HG02610 (cell line): ENCODE measurements around the gene MCF2L.
"Not testable (repeated sequence)": the region's sequence is repeated elsewhere in the genome, so short reads cannot be mapped to it uniquely, and the experiment has no call there.

Experiments used
- ATAC-seq: cut with Tn5 transposase; IDR thresholded peaks from one replicate; pipeline ENCODE4 v1.9.1; 2021; ENCODE audit warnings: mild to moderate bottlenecking, moderate library complexity; ENCODE audit not compliant: unreplicated experiment

Gene MCF2L

GRCh38 chr13:113079781-113080080 is 110.7 kb downstream of the MCF2L start:
- ATAC-seq = not testable (repeated sequence)

GRCh38 chr13:113080361-113080831 is 111.4 kb downstream of the MCF2L start:
- no peak for ATAC-seq

GRCh38 chr13:113080901-113081521 is 112.0 kb downstream of the MCF2L start:
- ATAC-seq = no peak

DNA sequence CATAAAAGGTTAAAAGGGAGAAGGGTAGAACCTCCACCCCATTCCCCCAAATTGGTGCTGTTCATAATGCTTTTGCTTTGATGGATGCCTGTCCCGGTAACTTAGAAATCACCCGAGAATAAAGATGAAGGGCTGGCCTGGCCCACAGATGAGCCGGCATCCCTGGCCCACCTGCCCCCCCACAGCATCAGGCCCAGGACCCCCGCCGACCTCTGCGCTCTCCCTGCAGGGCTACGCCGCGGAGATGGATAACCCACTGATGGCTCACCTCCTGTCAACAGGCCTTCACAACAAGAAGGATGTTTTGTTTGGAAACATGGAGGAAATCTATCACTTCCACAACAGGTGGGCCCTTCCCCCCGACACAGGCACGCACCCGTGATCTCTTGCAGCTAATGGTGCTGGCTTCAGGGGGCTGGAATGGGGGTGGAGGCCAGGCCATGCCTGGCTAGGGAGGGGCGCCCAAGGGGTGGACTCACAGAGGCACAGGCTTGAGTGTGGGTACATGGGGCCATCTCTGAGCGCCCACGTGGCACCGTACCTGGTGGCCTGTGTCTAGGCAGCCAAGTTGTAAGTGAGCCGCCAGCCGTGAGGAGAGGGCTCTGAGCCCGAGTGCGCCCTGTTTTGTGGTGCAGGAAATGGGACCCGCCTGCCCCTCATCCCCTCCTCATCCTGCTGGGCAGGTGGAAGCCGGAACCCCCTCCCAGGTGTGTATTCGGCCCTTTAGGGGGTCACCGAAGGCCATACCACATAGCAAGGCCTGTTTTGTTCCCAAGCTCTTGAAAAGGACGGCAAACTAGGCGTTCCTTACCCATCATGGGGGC is 113.4 kb downstream of the MCF2L start:
- ATAC-seq = no peak

DNA sequence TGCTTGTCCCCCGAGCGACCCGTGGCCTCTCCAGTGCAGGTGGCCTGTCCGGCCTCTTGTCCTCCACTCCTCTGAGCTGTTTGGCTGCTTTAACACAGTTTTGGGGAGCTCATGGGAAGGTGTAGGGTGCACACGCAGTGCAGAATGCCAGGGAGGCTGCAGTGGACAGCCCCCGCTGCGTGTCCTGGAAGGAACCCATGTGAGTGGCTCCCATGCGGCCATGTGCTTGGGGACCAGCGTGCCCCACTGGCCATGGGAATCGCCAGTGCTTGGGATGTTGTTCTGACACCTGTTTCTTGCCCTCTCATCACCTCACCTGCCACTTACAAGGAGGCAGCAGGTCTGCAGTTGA is 114.0 kb downstream of the MCF2L start:
- no peak for ATAC-seq

DNA sequence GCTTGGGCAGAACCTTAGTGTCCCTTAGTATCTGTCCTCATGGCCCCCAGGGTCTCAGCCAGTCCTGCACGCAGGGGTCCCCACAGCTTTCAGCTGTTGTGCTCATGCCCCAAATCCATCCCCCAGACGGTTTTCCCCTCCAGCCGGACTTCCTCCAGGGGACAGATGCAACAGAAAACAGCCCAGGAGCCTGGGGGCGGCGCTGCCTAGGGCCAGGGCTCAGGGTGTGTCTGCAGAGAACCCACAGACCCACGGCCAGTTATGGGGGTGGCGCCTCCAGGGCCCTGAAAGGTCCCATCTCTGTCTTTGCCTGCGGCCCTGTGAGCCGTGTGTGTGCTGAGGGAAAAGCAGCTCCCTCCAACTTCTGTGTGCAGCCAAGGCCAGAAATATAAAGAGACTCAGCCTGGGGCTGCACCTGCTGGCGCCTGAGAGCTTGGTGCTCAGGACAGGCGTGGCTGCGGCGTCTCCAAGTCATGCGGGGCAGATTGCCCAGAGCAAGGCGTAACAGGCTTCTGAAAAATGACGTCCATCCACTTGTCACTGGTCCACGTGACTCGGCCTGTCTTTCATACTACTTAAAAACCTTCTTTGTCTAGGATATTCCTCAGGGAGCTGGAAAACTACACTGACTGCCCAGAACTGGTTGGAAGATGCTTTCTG is 114.5 kb downstream of the MCF2L start:
- ATAC-seq = no peak

GRCh38 chr13:113084094-113084942 is 115.3 kb downstream of the MCF2L start:
- no peak for ATAC-seq

- ATAC-seq = no peak
Observed at GRCh38 chr13:113084943-113085540, 116.0 kb downstream of the MCF2L start.

DNA sequence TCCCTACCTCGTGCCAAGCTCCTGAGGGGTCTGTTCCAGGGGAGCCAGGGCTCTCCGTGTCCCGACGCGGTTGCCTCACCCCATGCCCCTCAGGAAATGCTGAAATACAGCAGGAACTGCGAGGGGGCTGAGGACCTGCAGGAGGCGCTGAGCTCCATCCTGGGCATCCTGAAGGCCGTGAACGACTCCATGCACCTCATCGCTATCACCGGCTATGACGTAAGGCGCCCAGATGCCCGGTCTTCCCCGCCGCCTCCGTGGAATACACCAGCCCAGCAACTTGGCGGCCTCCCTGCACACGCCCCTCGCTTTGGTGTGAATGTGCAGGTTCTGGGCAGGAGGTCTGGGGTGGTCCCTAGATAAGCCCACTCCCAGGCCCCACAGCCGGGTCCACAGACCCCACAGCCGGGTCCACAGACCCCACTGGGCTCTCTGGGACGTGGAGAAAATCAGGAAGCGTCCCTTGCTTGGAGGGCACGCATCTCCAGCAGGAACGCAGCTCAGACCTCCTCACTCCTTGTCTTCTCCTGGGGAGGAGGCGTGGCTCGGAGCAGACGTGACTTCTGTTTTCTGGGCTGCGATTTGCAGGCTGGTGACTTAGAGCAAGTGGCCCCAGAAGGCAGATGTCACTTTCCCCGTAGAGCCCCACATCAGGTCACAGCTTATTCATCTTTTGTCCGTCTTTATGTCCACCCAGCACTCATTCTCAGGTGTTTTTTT is 117.2 kb downstream of the MCF2L start:
- no peak for ATAC-seq

- no peak for ATAC-seq
Observed at GRCh38 chr13:113086991-113087922, 118.2 kb downstream of the MCF2L start.

DNA sequence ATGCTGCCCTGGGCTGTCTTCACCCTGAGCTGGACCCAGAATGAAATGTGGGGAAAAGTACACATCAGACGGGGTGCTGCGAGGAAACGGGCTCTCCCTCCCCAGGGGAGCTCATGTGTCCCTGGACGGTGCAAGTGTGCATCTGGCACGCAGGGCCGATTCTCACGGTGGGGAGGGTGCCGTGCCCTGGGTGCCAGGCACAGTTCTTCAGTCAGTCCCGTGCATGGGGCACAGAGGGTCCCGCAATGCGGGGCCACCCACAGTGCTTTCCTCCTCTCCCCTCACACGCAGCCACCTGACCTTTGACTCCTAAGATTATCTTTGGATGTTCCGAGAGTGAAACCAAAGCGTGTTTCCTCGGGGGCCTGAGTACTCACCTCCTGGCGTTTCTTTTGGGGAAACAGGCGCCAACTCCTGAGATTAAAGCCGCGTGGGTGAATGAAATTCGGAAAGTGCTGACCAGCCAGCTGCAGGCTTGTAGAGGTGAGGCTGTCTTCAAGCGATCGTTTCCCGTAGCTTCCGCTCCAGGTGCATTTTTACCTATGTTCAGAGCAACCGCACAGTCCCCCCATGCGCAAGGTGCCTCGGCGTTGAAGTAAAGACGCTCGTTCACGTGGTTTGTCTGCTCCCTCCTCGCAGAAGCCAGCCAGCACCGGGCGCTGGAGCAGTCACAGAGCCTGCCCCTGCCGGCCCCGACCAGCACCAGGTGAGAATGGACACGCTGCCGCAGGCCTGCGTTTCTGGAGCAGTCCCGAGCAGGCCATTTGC is 119.1 kb downstream of the MCF2L start:
- no peak for ATAC-seq

GRCh38 chr13:113088691-113089020 is 119.6 kb downstream of the MCF2L start:
- no peak for ATAC-seq

- ATAC-seq = no peak
Observed at GRCh38 chr13:113089693-113090414, 120.8 kb downstream of the MCF2L start.

- no peak for ATAC-seq
Observed at GRCh38 chr13:113090415-113090770, 121.4 kb downstream of the MCF2L start.

GRCh38 chr13:113090806-113091205 is 121.8 kb downstream of the MCF2L start:
- no peak for ATAC-seq

GRCh38 chr13:113091211-113091771 is 122.3 kb downstream of the MCF2L start:
- ATAC-seq = no peak
